ENCODE measurements around the gene CCSER2.

- TF ChIP-seq CTCF (IDR thresholded peaks at IDR 0.05) (no peak), POLR2A (IDR thresholded peaks at IDR 0.05) (no peak)
These were observed 165.8 kb downstream of the CCSER2 start for GRCh38 chr10:84493951-84494848.

All from esophagus squamous epithelium (tissue), 4 donors.